ENCODE data around the gene SLC33A1.

DNA sequence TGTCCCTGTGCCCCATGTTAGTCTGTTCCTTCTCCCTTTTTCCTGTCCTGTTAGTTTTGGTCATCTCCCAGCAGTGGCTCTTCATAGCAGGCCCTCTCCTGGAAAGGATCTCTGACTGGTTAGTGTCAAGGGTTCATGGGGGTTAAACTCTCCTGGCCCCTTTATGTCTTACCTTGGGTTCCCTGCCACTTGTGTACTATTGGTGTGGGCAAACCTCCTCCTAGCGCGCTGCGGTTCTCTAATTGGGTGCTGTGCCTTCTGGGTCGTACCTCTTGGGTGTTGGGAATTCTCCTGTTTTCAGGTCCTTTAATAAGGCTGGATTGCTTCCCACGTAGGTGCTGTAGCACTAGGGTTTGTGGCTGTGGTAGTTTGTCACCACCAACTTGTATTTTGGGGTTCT lies 35.0 kb upstream of the SLC33A1 start:
- TF ChIP-seq POLR2AphosphoS5 (IDR thresholded peaks at IDR 0.05; ENCODE audit: low read depth, low read length), result no peak
- no peak for TF ChIP-seq FOXP2 (optimal IDR thresholded peaks at IDR 0.05; ENCODE audit: borderline replicate concordance, extremely low read depth, extremely low read length, insufficient read depth)
- no peak for TF ChIP-seq TAF1 (IDR thresholded peaks at IDR 0.05; ENCODE audit: borderline replicate concordance, insufficient read depth, low read length)
- no peak for TF ChIP-seq SIN3A (IDR thresholded peaks at IDR 0.05; ENCODE audit: borderline replicate concordance, insufficient read depth, low read length)
- TF ChIP-seq REST (IDR thresholded peaks at IDR 0.05; ENCODE audit: insufficient read depth in 1 of 2, low read depth in 2 of 2, low read length in 2 of 2), result no peak
